ENCODE data around the gene ZNF611. TPM values are rescaled to one million over a fixed set of nuclear protein-coding genes. Genes with fewer than 3 reads are reported as not detected.
"Not testable (repeated sequence)": the region's sequence is repeated elsewhere in the genome, so short reads cannot be mapped to it uniquely, and the experiment has no call there.

Gene ZNF611
- total RNA-seq, 1 donor from 2014 or later: 6.1 TPM

DNA sequence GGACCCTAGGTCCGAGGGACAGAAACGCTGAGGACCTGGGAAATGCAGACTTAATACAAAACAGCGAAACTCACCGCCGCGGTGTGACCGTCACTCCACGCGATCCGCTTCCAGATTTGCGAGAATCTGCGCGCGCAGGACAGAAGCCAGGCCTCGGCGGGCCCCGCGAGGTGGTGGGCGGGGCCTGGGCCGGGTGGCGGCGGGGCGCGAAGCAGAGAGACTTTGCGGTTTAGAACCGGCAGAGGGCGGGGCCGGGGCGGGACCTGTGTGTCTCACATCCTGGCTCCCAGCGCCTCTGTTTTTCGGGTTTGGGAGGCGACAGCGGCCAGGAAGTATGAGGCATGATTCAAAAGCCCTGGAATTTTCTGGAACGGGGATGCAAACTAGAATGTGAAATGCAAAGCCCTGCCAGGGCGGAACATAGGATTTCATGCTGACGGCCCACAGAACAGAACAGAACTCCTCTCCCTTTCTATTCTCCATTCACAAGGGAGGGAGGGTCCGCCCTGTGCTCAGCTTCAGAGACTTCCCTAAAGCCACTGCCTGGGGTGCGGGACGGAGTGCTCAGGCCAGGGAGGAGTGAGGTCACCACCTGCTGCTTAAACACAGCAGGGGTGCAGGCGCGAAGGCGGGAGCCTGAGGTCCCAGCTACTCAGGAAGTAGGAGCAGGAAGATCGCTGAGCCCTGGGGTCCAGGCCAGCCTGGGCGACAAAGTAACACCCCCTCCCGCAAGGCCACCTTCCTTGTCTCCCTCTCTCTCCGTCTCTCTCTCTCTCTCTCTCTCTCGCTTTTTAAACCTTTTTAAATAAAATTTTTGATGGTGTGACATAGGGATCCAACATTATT lies 44.3 kb downstream of the ZNF611 start:
- H3K4me1 ChIP-seq: peaks cover 19% of the 10 kb centered on the region
- peak; percentile 25 to 73 for TF ChIP-seq POLR2A (IDR thresholded peaks at IDR 0.05)
- peak; percentile 64 to 95 for TF ChIP-seq POLR2AphosphoS5 (IDR thresholded peaks at IDR 0.05; ENCODE audit: insufficient read depth in 1 of 2, low read depth in 1 of 2)
- TF ChIP-seq, protein P1, sequence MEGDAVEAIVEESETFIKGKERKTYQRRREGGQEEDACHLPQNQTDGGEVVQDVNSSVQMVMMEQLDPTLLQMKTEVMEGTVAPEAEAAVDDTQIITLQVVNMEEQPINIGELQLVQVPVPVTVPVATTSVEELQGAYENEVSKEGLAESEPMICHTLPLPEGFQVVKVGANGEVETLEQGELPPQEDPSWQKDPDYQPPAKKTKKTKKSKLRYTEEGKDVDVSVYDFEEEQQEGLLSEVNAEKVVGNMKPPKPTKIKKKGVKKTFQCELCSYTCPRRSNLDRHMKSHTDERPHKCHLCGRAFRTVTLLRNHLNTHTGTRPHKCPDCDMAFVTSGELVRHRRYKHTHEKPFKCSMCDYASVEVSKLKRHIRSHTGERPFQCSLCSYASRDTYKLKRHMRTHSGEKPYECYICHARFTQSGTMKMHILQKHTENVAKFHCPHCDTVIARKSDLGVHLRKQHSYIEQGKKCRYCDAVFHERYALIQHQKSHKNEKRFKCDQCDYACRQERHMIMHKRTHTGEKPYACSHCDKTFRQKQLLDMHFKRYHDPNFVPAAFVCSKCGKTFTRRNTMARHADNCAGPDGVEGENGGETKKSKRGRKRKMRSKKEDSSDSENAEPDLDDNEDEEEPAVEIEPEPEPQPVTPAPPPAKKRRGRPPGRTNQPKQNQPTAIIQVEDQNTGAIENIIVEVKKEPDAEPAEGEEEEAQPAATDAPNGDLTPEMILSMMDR (IDR thresholded peaks at IDR 0.05): no peak
- no peaks in the 10 kb centered on the region for H3K27me3 ChIP-seq
- peak; percentile 96 to 97 for DNase-seq (ENCODE audit: extremely low spot score in 2 of 2)
- no peaks in the 10 kb centered on the region for H3K36me3 ChIP-seq
- H3K27ac ChIP-seq: peak overlapping the region; percentile 98
- peak overlapping the region; percentile 55 to 78 for H3K4me3 ChIP-seq
- intact Hi-C loops (cut with DNase I): no loop called here
- H3K9me3 ChIP-seq: no peaks in the 10 kb centered on the region

DNA sequence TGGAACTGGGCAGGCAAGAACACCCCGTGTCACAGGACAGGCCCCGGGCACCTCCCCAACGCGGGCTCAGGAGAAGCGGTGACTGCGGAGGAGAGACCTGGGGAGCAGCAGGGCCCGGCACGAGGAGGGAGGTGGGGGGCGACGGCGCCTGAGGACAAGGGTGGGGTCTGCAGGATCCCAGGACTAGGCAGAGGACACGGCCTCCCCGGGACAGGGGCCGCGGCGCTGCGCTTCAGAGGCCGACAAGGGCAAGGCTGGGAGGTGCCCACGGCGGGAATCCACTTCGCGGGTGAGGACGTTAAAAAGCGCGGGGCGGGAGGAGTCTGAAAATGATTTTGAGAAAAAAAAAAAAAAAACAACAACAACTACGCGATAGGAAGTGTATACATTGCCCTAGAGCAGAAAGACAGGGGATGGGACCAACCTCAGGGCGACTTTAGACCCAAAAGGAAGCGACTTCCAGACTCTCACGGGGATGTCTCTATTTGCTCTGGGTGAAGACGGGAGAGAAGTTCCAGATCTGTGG lies 44.9 kb downstream of the ZNF611 start:
- peak overlapping the region; percentile 98 for H3K27ac ChIP-seq
- H3K36me3 ChIP-seq: no peaks in the 10 kb centered on the region
- TF ChIP-seq POLR2A (IDR thresholded peaks at IDR 0.05): no peak
- TF ChIP-seq POLR2AphosphoS5 (IDR thresholded peaks at IDR 0.05; ENCODE audit: insufficient read depth in 1 of 2, low read depth in 1 of 2): no peak
- TF ChIP-seq, protein P1 (IDR thresholded peaks at IDR 0.05): no peak
- peak overlapping the region; percentile 55 to 78 for H3K4me3 ChIP-seq
- peaks cover 19% of the 10 kb centered on the region for H3K4me1 ChIP-seq
- intact Hi-C loops (cut with DNase I): no loop called here
- no peaks in the 10 kb centered on the region for H3K27me3 ChIP-seq
- peak in 1 of 2 donors; percentile 88 for DNase-seq (ENCODE audit: extremely low spot score in 2 of 2)
- H3K9me3 ChIP-seq: no peaks in the 10 kb centered on the region

DNA sequence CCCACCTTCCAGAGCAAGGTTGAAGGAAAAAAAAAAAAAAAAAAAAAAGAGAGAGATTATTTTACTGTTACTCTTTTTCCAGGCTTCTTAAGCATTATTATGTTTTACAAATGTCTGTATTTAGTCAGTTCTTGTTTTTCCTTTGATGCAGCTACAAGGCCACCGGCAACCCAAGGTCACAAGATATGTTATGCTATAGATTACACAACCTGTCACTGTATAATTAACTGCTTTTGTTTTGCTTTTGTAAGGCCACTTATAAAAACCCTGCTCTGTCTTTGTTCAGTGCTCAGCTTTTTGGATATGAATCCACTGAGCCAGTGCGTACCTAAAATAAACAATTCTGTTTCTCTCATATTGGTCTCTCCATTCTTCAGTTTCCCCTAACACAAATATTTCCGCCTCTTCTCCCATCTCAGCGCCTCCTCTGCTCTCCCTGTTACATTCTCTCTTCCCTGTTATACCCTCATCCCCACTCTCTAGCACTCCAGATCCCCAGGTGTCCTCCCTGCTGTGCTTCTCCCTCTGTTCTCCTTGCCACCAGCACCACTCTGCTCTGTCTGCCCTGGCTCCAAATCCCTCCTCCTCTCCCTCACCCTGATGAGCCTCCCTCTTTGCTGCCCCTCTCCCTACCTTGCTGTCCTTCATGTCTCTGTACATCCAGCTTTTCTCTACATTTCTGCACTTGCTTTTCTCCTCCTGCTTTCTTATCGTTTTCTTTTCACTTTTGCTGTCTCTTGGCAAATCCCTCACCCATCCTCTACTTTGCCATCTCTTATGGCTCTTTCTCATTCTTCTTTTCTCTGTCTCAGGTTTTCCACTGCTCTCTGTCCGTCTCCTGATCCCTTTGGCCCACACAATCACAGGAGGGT lies 45.7 kb downstream of the ZNF611 start:
- intact Hi-C loops (cut with DNase I); DNase-seq (ENCODE audit: extremely low spot score in 2 of 2); H3K36me3 ChIP-seq; H3K9me3 ChIP-seq; H3K27me3 ChIP-seq: not testable (repeated sequence)
- TF ChIP-seq POLR2AphosphoS5 (IDR thresholded peaks at IDR 0.05; ENCODE audit: insufficient read depth in 1 of 2, low read depth in 1 of 2): peak in 1 of 2 donors; percentile 9
- H3K4me1 ChIP-seq: peaks cover 19% of the 10 kb centered on the region
- peak overlapping the region; percentile 98 for H3K27ac ChIP-seq
- H3K4me3 ChIP-seq: peak overlapping the region; percentile 55 to 78

DNA sequence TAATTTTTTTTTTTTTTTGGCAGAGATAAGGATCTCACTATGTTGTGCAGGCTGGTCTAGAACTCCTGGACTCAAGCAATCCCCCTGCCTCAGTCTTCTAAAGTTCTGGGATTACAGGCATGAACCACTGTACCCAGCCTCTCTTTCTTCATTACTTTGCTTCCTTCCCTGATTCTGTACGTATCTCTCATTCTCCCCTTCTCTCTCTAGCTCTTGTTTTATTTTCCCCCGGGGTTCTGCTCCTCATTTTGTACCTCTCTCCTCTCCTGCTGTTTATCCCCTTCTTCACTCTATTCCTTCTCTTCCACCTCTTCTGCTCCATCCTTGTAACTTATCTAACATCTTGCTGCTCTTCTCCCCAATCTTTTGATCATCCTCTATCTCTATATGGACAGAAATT lies 46.5 kb downstream of the ZNF611 start:
- H3K4me3 ChIP-seq: peak overlapping the region in 1 of 2 donors; percentile 78
- intact Hi-C loops (cut with DNase I): no loop called here
- no peak overlapping the region for H3K27ac ChIP-seq
- no peaks in the 10 kb centered on the region for H3K36me3 ChIP-seq
- peaks cover 19% of the 10 kb centered on the region for H3K4me1 ChIP-seq
- TF ChIP-seq POLR2A (IDR thresholded peaks at IDR 0.05) (no peak), POLR2AphosphoS5 (IDR thresholded peaks at IDR 0.05; ENCODE audit: insufficient read depth in 1 of 2, low read depth in 1 of 2) (no peak)
- TF ChIP-seq, protein P1 (IDR thresholded peaks at IDR 0.05): no peak
- H3K9me3 ChIP-seq: no peaks in the 10 kb centered on the region
- H3K27me3 ChIP-seq: no peaks in the 10 kb centered on the region
- DNase-seq (ENCODE audit: extremely low spot score in 2 of 2): no peak

DNA sequence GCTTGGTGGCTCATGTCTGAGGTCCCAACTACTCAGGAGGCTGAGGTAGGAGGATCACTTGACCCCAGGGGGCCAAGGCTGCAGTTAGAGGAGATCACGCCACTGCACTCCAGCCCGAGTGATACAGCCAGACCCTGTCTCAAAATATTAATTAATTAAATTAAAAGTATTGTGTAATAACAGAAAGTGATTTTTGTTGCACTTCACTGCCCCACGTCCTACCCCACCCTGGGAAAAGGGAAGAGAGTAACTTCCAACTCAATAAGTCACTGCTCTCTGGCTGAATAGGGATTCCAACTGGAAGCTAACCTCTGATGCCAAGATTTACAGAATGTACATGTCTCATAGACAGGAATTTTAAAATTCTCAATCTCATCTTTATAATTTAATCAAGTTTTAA lies 47.2 kb downstream of the ZNF611 start:
- no peak for DNase-seq (ENCODE audit: extremely low spot score in 2 of 2)
- intact Hi-C loops (cut with DNase I): no loop called here
- H3K27ac ChIP-seq: no peak overlapping the region
- peaks cover 19% of the 10 kb centered on the region for H3K4me1 ChIP-seq
- H3K9me3 ChIP-seq: no peaks in the 10 kb centered on the region
- TF ChIP-seq POLR2A (IDR thresholded peaks at IDR 0.05) (no peak), POLR2AphosphoS5 (IDR thresholded peaks at IDR 0.05; ENCODE audit: insufficient read depth in 1 of 2, low read depth in 1 of 2) (no peak)
- TF ChIP-seq, protein P1 (IDR thresholded peaks at IDR 0.05): no peak
- no peaks in the 10 kb centered on the region for H3K27me3 ChIP-seq
- H3K36me3 ChIP-seq: no peaks in the 10 kb centered on the region
- no peak overlapping the region for H3K4me3 ChIP-seq
